ENCODE results near the gene ACACA. TPM values are rescaled to one million over a fixed set of nuclear protein-coding genes. Genes with fewer than 3 reads are reported as not detected.

ACACA gene
- total RNA-seq, 1 donor from 2014 or later: 122 TPM

- Mint-ChIP-seq H3K9me3 (no peaks in the 10 kb centered on the region), H3K27ac (no peak overlapping the region)
- intact Hi-C loops (cut with micrococcal nuclease): no loop called here
Measured at GRCh38 chr17:37135576-37135975, 271.1 kb downstream of the ACACA start.

GRCh38 chr17:37134050-37134449 lies 272.6 kb downstream of the ACACA start:
- Mint-ChIP-seq H3K27ac (no peak overlapping the region), H3K27me3 (ENCODE audit: insufficient read depth) (no peaks in the 10 kb centered on the region), H3K4me1 (ENCODE audit: low read depth) (no peaks in the 10 kb centered on the region), H3K4me3 (no peak overlapping the region), H3K36me3 (ENCODE audit: low read depth) (peaks cover 17% of the 10 kb centered on the region), H3K9me3 (no peaks in the 10 kb centered on the region)
- no peak for DNase-seq (ENCODE audit: low spot score)
- intact Hi-C loops (cut with micrococcal nuclease): no loop called here

More at GRCh38 chr17:37135576-37135975, 271.1 kb downstream of the ACACA start:
- Mint-ChIP-seq H3K36me3 (ENCODE audit: low read depth) (peaks cover 10% of the 10 kb centered on the region), H3K4me3 (no peak overlapping the region), H3K27me3 (ENCODE audit: insufficient read depth) (no peaks in the 10 kb centered on the region), H3K4me1 (ENCODE audit: low read depth) (no peaks in the 10 kb centered on the region)
- DNase-seq (ENCODE audit: low spot score): no peak

- no peak for DNase-seq (ENCODE audit: low spot score)
- intact Hi-C loops (cut with micrococcal nuclease): no loop called here
- Mint-ChIP-seq H3K4me3 (no peak overlapping the region), H3K27ac (no peak overlapping the region), H3K36me3 (ENCODE audit: low read depth) (peaks cover 17% of the 10 kb centered on the region), H3K27me3 (ENCODE audit: insufficient read depth) (no peaks in the 10 kb centered on the region), H3K4me1 (ENCODE audit: low read depth) (no peaks in the 10 kb centered on the region), H3K9me3 (no peaks in the 10 kb centered on the region)
Measured at GRCh38 chr17:37133136-37133535, 273.5 kb downstream of the ACACA start.

- Mint-ChIP-seq H3K36me3 (ENCODE audit: low read depth) (peaks cover 17% of the 10 kb centered on the region), H3K4me1 (ENCODE audit: low read depth) (no peaks in the 10 kb centered on the region), H3K9me3 (no peaks in the 10 kb centered on the region), H3K27ac (no peak overlapping the region), H3K4me3 (no peak overlapping the region), H3K27me3 (ENCODE audit: insufficient read depth) (no peaks in the 10 kb centered on the region)
- DNase-seq (ENCODE audit: low spot score): no peak
- intact Hi-C loops (cut with micrococcal nuclease): no loop called here
Measured at GRCh38 chr17:37131669-37132611, 274.7 kb downstream of the ACACA start.

GRCh38 chr17:37130984-37131446 lies 275.6 kb downstream of the ACACA start:
- Mint-ChIP-seq H3K36me3 (ENCODE audit: low read depth) (peaks cover 17% of the 10 kb centered on the region), H3K27me3 (ENCODE audit: insufficient read depth) (no peaks in the 10 kb centered on the region), H3K4me3 (no peak overlapping the region), H3K27ac (no peak overlapping the region), H3K4me1 (ENCODE audit: low read depth) (no peaks in the 10 kb centered on the region), H3K9me3 (no peaks in the 10 kb centered on the region)
- DNase-seq (ENCODE audit: low spot score): no peak
- intact Hi-C loops (cut with micrococcal nuclease): no loop called here

- intact Hi-C loops (cut with micrococcal nuclease): no loop called here
- Mint-ChIP-seq H3K27me3 (ENCODE audit: insufficient read depth) (no peaks in the 10 kb centered on the region), H3K9me3 (no peaks in the 10 kb centered on the region), H3K27ac (no peak overlapping the region), H3K4me3 (no peak overlapping the region), H3K36me3 (ENCODE audit: low read depth) (peaks cover 35% of the 10 kb centered on the region), H3K4me1 (ENCODE audit: low read depth) (no peaks in the 10 kb centered on the region)
- DNase-seq (ENCODE audit: low spot score): no peak
Measured at GRCh38 chr17:37124821-37125173, 281.8 kb downstream of the ACACA start.

- H3K36me3 Mint-ChIP-seq (ENCODE audit: low read depth): peaks cover 30% of the 10 kb centered on the region
- intact Hi-C loops (cut with micrococcal nuclease): no loop called here
- no peaks in the 10 kb centered on the region for H3K9me3 Mint-ChIP-seq
- H3K4me1 Mint-ChIP-seq (ENCODE audit: low read depth): no peaks in the 10 kb centered on the region
- no peaks in the 10 kb centered on the region for H3K27me3 Mint-ChIP-seq (ENCODE audit: insufficient read depth)
- DNase-seq (ENCODE audit: low spot score): no peak
- no peak overlapping the region for H3K4me3 Mint-ChIP-seq
- no peak overlapping the region for H3K27ac Mint-ChIP-seq
Measured at GRCh38 chr17:37123941-37124820, 282.5 kb downstream of the ACACA start.

GRCh38 chr17:37123386-37123785 lies 283.2 kb downstream of the ACACA start:
- Mint-ChIP-seq H3K4me1 (ENCODE audit: low read depth) (no peaks in the 10 kb centered on the region), H3K36me3 (ENCODE audit: low read depth) (peaks cover 31% of the 10 kb centered on the region), H3K9me3 (no peaks in the 10 kb centered on the region), H3K27ac (no peak overlapping the region), H3K4me3 (no peak overlapping the region), H3K27me3 (ENCODE audit: insufficient read depth) (no peaks in the 10 kb centered on the region)
- intact Hi-C loops (cut with micrococcal nuclease): no loop called here
- DNase-seq (ENCODE audit: low spot score): no peak

- intact Hi-C loops (cut with micrococcal nuclease): no loop called here
- H3K27ac Mint-ChIP-seq: no peak overlapping the region
- H3K4me3 Mint-ChIP-seq: no peak overlapping the region
- DNase-seq (ENCODE audit: low spot score): no peak
- peaks cover 33% of the 10 kb centered on the region for H3K36me3 Mint-ChIP-seq (ENCODE audit: low read depth)
- H3K4me1 Mint-ChIP-seq (ENCODE audit: low read depth): no peaks in the 10 kb centered on the region
- no peaks in the 10 kb centered on the region for H3K27me3 Mint-ChIP-seq (ENCODE audit: insufficient read depth)
- no peaks in the 10 kb centered on the region for H3K9me3 Mint-ChIP-seq
Measured at GRCh38 chr17:37121616-37122015, 285.0 kb downstream of the ACACA start.

GRCh38 chr17:37118366-37119137 lies 288.1 kb downstream of the ACACA start:
- Mint-ChIP-seq H3K4me3 (no peak overlapping the region), H3K9me3 (no peaks in the 10 kb centered on the region), H3K4me1 (ENCODE audit: low read depth) (no peaks in the 10 kb centered on the region), H3K36me3 (ENCODE audit: low read depth) (peaks cover 32% of the 10 kb centered on the region), H3K27ac (no peak overlapping the region), H3K27me3 (ENCODE audit: insufficient read depth) (no peaks in the 10 kb centered on the region)
- no peak for DNase-seq (ENCODE audit: low spot score)
- intact Hi-C loops (cut with micrococcal nuclease): no loop called here

- peaks cover 30% of the 10 kb centered on the region for H3K36me3 Mint-ChIP-seq (ENCODE audit: low read depth)
- no peaks in the 10 kb centered on the region for H3K27me3 Mint-ChIP-seq (ENCODE audit: insufficient read depth)
Measured at GRCh38 chr17:37117373-37118142, 289.1 kb downstream of the ACACA start.

GRCh38 chr17:37116671-37117185 lies 289.9 kb downstream of the ACACA start:
- Mint-ChIP-seq H3K9me3 (no peaks in the 10 kb centered on the region), H3K4me1 (ENCODE audit: low read depth) (no peaks in the 10 kb centered on the region), H3K27me3 (ENCODE audit: insufficient read depth) (no peaks in the 10 kb centered on the region), H3K4me3 (no peak overlapping the region), H3K27ac (no peak overlapping the region), H3K36me3 (ENCODE audit: low read depth) (peaks cover 30% of the 10 kb centered on the region)
- intact Hi-C loops (cut with micrococcal nuclease): no loop called here
- DNase-seq (ENCODE audit: low spot score): no peak

More at GRCh38 chr17:37117373-37118142, 289.1 kb downstream of the ACACA start:
- Mint-ChIP-seq H3K9me3 (no peaks in the 10 kb centered on the region), H3K4me3 (no peak overlapping the region), H3K4me1 (ENCODE audit: low read depth) (no peaks in the 10 kb centered on the region), H3K27ac (no peak overlapping the region)
- DNase-seq (ENCODE audit: low spot score): no peak
- intact Hi-C loops (cut with micrococcal nuclease): no loop called here
